KBM-7 (cell line): ENCODE measurements around the gene OR4C46.
A peak's percentile ranks its signal among the peaks of the same experiment; 100 is the strongest.
"Not testable (repeated sequence)": the region's sequence is repeated elsewhere in the genome, so short reads cannot be mapped to it uniquely, and the experiment has no call there.

Experiments used
- DNase-seq: peaks from one replicate; pipeline ENCODE4 v3.0.0-alpha.2; 2015
- in situ Hi-C: fragments of 300-500 bp; cut with MboI; formaldehyde crosslinking; loops from 2 replicates; pipeline ENCODE4 v1.14.3; 2020; ENCODE audit warnings: low sequenced_read_pairs, low pct_unique_long_range_greater_than_20kb, mixed read lengths

The OR4C46 gene

DNA sequence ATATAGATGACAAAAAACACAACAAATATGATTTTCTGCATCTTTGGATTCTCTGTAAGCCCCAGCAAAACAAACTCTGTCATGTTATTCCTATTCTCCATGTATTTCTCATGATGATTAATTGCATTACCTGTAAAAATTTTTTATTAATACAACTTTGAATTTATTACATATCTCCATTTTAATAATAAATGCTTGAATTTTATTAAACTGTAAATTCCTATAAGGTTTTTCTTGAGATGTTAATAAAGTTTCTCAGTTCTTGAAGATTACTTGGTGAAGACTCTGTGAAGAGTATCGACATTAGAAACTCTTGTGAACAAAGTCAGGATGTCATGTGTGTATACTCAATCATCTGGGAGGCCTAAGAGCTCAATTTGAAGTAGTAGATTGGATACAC lies at the start of gene OR4C46:
Gene OR4C46 (minus strand): TSS at position 101 of the 400 bp plus-strand sequence. CDS start 0 bp downstream, at position 101.
- DNase-seq, result no peak
- in situ Hi-C loops, result no loop called here

DNA sequence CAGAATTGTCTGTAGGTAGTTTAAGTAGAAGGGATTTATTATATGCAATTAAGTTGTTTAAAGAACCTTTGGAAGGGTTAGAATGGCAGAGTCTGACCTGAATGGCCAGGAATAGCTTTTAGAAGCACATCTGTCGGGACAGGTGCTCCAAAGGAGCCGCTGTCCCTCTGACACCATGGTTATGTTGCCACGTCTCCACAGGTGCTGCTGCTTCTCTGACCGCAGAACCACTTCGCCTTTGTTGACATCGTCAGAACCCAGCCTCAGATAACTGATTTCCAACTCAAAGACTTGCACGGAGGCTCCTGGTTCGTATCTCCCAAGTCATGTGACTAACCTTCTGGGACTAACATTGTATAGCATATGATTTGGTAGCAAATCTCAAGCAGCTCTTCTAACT lies 41.8 kb upstream of the OR4C46 start:
- DNase-seq, in situ Hi-C loops: not testable (repeated sequence)

DNA sequence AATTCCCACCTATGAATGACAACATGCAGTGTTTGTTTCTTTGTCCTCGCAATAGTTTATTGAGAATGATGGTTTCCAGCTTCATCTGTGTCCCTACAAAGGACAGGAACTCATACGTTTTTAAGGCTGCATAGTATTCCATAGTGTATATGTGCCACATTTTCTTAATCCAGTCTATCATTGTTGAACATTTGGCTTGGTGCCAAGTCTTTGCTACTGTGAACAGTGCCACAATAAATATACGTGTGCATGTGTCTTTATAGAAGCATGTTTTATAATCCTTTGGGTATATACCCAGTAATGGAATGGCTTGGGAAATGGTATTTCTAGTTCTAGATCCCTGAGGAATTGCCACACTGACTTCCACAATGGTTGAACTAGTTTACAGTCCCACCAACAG lies 42.4 kb downstream of the OR4C46 start:
- DNase-seq, in situ Hi-C loops: not testable (repeated sequence)

DNA sequence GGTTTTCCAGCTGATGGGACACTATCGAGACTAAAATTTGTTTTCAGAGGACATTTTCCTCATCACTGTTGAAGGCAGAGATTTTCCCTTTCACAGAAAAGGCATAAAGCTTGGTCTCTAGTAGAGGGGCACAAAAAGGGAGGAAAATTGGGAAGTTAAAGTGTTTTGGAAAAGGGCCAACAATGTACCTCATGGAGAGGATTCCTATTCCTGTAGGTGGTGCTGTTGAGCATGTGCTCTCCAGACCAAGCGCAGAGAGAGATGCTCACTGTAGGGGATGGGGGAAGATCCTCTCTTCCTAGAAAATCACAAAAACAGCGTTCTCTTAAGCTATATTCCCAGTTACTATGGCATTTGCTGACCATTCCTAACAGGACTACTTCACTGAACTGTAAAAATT lies 44.9 kb downstream of the OR4C46 start:
- DNase-seq, result peak; percentile 29
- in situ Hi-C loops, result no loop called here

DNA sequence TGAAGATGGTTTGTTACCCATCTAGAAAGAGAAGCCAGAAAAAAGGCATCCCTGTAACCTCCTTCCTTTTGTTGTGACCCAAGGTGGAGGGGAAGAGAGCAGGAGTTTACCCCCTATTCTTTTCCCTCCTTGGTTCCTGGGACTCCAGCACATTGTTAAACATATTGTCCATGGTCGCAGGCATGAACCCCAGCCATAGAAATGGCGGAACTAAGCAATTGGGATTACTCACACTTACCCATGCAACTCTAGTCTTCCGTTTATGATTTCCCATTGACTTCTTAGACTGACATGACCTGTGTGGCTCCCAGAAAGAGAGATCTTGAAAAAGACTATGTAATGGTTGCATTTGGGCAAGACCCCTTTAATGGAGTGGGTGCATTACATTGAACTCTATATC lies 45.4 kb downstream of the OR4C46 start:
- in situ Hi-C loops, result no loop called here
- DNase-seq, result peak; percentile 5
